PC-9 (cell line): ENCODE results near the gene FAM163B. TPM values are rescaled to one million over a fixed set of nuclear protein-coding genes. Genes with fewer than 3 reads are reported as not detected.

ENCODE experiments used
- BruUV-seq: library from RNA; stranded (reverse); fragments of 400-500 nt; replicated peaks from 2 replicates; lab custom pipeline; 2021; lab: Mats Ljungman, UMichigan
- CTCF ChIA-PET: fragments of 300-600 bp; sonication (Branson Sonifier 250); formaldehyde crosslinking; loops from one replicate; lab custom pipeline; 2022; ENCODE audit warnings: antibody characterized with exemption; lab: Charles Lee
- POLR2A ChIA-PET: fragments of 300-600 bp; sonication (Branson Sonifier 250); formaldehyde crosslinking; loops from one replicate; lab custom pipeline; 2022; ENCODE audit warnings: antibody characterized with exemption; ENCODE audit not compliant: unreplicated experiment; lab: Charles Lee
- DNase-seq, 2 experiments: peaks; one replicate each; pipeline versions ENCODE4 v3.0.0 to v3.0.0-alpha.2; 2015 to 2022; ENCODE audit warnings: mixed read lengths in 1 of 2
- H2AFZ ChIP-seq: fragments of 200-600 bp; sonication (generic); 2 replicates; pipeline ENCODE4 v1.8.1; 2017; ENCODE audit warnings: antibody characterized with exemption
- H3F3A ChIP-seq: fragments of 200-600 bp; sonication (generic); 2 replicates; pipeline ENCODE4 v1.8.1; 2017; ENCODE audit warnings: antibody characterized with exemption, mild to moderate bottlenecking, low read depth; ENCODE audit not compliant: insufficient read depth
- H3K27ac ChIP-seq: fragments of 200-600 bp; sonication (generic); 2 replicates; pipeline ENCODE4 v1.6.1; 2016; ENCODE audit warnings: mixed run types
- H3K27me3 ChIP-seq: fragments of 200-600 bp; sonication (generic); 2 replicates; pipeline ENCODE4 v1.6.1; 2016; ENCODE audit warnings: low read depth, mixed run types; ENCODE audit not compliant: insufficient read depth
- H3K36me3 ChIP-seq: fragments of 200-600 bp; sonication (generic); 2 replicates; pipeline ENCODE4 v1.6.1; 2016; ENCODE audit warnings: low read depth, mixed run types
- H3K4me1 ChIP-seq: fragments of 200-600 bp; sonication (generic); replicated peaks from 2 replicates; pipeline ENCODE4 v1.6.1; 2016; ENCODE audit warnings: mixed run types; ENCODE audit not compliant: insufficient read depth
- H3K4me2 ChIP-seq: fragments of 200-600 bp; sonication (generic); 2 replicates; pipeline ENCODE4 v1.6.1; 2017; ENCODE audit warnings: mixed run types
- H3K4me3 ChIP-seq: fragments of 200-600 bp; sonication (generic); 2 replicates; pipeline ENCODE4 v1.6.1; 2016; ENCODE audit warnings: mixed run types
- H3K79me2 ChIP-seq: fragments of 200-600 bp; sonication (generic); 2 replicates; pipeline ENCODE4 v1.6.1; 2017; ENCODE audit warnings: low read depth, mixed run types
- H3K9me2 ChIP-seq: fragments of 200-600 bp; sonication (generic); 2 replicates; pipeline ENCODE4 v1.8.1; 2017; ENCODE audit warnings: mild to moderate bottlenecking; ENCODE audit not compliant: insufficient read depth
- H3K9me3 ChIP-seq: fragments of 200-600 bp; sonication (generic); 2 replicates; pipeline ENCODE4 v1.8.1; 2016; ENCODE audit warnings: low read depth; ENCODE audit not compliant: insufficient read depth
- H4K20me1 ChIP-seq: fragments of 200-600 bp; sonication (generic); 2 replicates; pipeline ENCODE4 v1.8.1; 2017; ENCODE audit not compliant: insufficient read depth
- CTCF ChIP-seq: fragments of 200-600 bp; sonication (generic); conservative IDR thresholded peaks from 2 replicates; pipeline ENCODE4 v1.6.1; 2017; ENCODE audit warnings: mixed run types, antibody characterized with exemption, mild to moderate bottlenecking, moderate library complexity
- EZH2 ChIP-seq: fragments of 200-600 bp; sonication (generic); IDR thresholded peaks from 2 replicates; pipeline ENCODE4 v1.8.0; 2017; ENCODE audit warnings: antibody characterized with exemption, low read depth
- intact Hi-C: fragments of 100-400 bp; cut with micrococcal nuclease; formaldehyde crosslinking; loops from one replicate; pipeline ENCODE4 v1.10.0; 2022; ENCODE audit not compliant: unreplicated experiment
- total RNA-seq: library from RNA; stranded (reverse); gene quantifications from 2 replicates; pipeline ENCODE4 v1.2.3, GENCODE V29; 2021

Gene FAM163B
- total RNA-seq, 1 experiment from 2014 or later, result not detected

- Histone ChIP-seq H3K4me1 (no peaks in the 10 kb centered on the region), H4K20me1 (no peaks in the 10 kb centered on the region), H3K4me3 (no peak overlapping the region), H3K79me2 (no peaks in the 10 kb centered on the region), H2AFZ (no peak overlapping the region), H3K9me2 (no peaks in the 10 kb centered on the region), H3K9me3 (no peaks in the 10 kb centered on the region), H3K27me3 (peaks cover 90% of the 10 kb centered on the region), H3K36me3 (no peaks in the 10 kb centered on the region), H3K4me2 (no peak overlapping the region), H3K27ac (no peak overlapping the region), H3F3A (no peaks in the 10 kb centered on the region)
- BruUV-seq, result no TSS peak
- intact Hi-C loops, result no loop called here
- ChIA-PET POLR2A (interaction anchor here (0.6 kb wide), 2 partner anchors 337 to 514 kb away, joined by 3 read pairs; no protein-coding TSS in a partner anchor), CTCF (interaction anchor here (0.6 kb wide), 1 partner anchor 171 kb away, joined by 4 read pairs; no protein-coding TSS in a partner anchor)
- no peak for DNase-seq
- TF ChIP-seq CTCF (no peak), EZH2 (no peak)
These were observed 65.3 kb downstream of the FAM163B start for GRCh38 chr9:133543772-133544467.

GRCh38 chr9:133542002-133542401 is 67.2 kb downstream of the FAM163B start:
- H3K9me2 ChIP-seq, result no peaks in the 10 kb centered on the region
- no peak overlapping the region for H3K4me3 ChIP-seq
- TF ChIP-seq CTCF, result no peak
- TF ChIP-seq EZH2, result no peak
- no peaks in the 10 kb centered on the region for H3K9me3 ChIP-seq
- H3K36me3 ChIP-seq, result no peaks in the 10 kb centered on the region
- H3F3A ChIP-seq, result no peaks in the 10 kb centered on the region
- intact Hi-C loops, result no loop called here
- POLR2A ChIA-PET, result no interaction called here
- no peaks in the 10 kb centered on the region for H3K79me2 ChIP-seq
- H4K20me1 ChIP-seq, result peaks cover 2% of the 10 kb centered on the region; the same call in 1 of the 2 replicates
- CTCF ChIA-PET, result no interaction called here
- H3K4me1 ChIP-seq, result no peaks in the 10 kb centered on the region
- no TSS peak for BruUV-seq
- no peak overlapping the region for H2AFZ ChIP-seq
- H3K4me2 ChIP-seq, result no peak overlapping the region
- no peak for DNase-seq
- no peak overlapping the region for H3K27ac ChIP-seq
- H3K27me3 ChIP-seq, result peaks cover 94% of the 10 kb centered on the region

- no peaks in the 10 kb centered on the region for H3K4me1 ChIP-seq
- no peaks in the 10 kb centered on the region for H3K9me3 ChIP-seq
- H3K9me2 ChIP-seq, result no peaks in the 10 kb centered on the region
- no peak for TF ChIP-seq CTCF
- TF ChIP-seq EZH2, result no peak
- BruUV-seq, result no TSS peak
- H2AFZ ChIP-seq, result no peak overlapping the region
- no peak overlapping the region for H3K27ac ChIP-seq
- POLR2A ChIA-PET, result no interaction called here
- H3K79me2 ChIP-seq, result no peaks in the 10 kb centered on the region
- no peaks in the 10 kb centered on the region for H3F3A ChIP-seq
- peaks cover 4% of the 10 kb centered on the region; the same call in 1 of the 2 replicates for H4K20me1 ChIP-seq
- DNase-seq, result no peak
- no peaks in the 10 kb centered on the region for H3K36me3 ChIP-seq
- H3K27me3 ChIP-seq, result peaks cover 97% of the 10 kb centered on the region
- CTCF ChIA-PET, result no interaction called here
- intact Hi-C loops, result no loop called here
- H3K4me2 ChIP-seq, result no peak overlapping the region
- H3K4me3 ChIP-seq, result no peak overlapping the region
These were observed 68.5 kb downstream of the FAM163B start for GRCh38 chr9:133540698-133541025.
